Mammary microvascular endothelial cell (primary cell): Measurements from ENCODE around the gene FHL3. TPM values are rescaled to one million over a fixed set of nuclear protein-coding genes. Genes with fewer than 3 reads are reported as not detected.

ENCODE experiments used
- total RNA-seq: library from RNA; depleted of rRNA; stranded (reverse); fragments of >200 nt; gene quantifications from 2 replicates; pipeline ENCODE4 v1.2.3, GENCODE V29; 2015

FHL3 gene
- total RNA-seq: 12.7 and 20.7 TPM in 2 replicates

DNA sequence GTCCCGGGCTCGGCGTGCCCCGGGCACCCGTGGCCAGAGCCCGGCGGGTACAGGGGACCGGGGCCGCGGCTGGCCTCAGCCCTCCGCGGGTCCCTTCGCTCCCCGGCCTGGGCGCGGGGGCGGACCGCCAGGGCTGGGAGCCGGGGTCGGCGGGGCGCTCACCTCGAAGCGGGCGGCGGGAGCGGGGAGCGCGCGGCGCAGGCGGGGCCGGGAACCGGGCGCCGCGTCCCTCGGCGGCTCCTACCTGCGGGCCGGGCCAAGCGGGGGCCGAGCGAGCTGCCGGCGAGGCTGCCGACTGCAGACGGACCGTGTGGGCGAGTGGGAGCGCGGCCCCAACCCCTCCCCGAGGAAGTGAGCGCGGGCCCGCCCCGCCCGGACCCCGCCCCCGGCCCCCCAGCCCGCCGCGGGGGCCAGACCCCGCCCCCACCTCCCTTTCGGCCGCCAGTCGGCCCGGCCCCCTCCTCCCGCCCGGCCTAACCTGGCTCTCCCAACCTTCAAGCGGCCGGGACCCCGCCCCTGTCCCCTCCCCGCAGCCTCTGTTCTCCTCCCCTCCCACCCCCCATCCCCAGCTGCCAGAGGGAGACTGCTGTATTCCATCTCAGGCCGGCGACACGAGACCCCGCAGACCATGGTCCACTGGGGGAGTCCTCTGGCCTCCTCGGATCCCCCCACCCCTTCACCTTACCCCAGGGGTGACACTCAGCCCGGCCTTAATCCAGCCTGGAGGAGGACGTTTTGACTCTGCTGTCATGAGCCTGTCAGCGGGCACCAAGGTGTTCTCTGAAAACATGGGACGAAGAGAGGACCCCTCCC is at the start of gene FHL3:
Gene FHL3 (minus strand): TSS at position 320 of the 813 bp plus-strand sequence. CDS start 6,102 bp downstream, outside the sequence.

GRCh38 chr1:38046333-38046883 is 41.1 kb upstream of the FHL3 start, which contains the start of gene POU3F1:
Gene POU3F1, minus strand, starts transcription at chr1:38046793. Its CDS starts 50 bp downstream, at chr1:38046743.

GRCh38 chr1:38012363-38013226 is 7.3 kb upstream of the FHL3 start, which contains the start of gene UTP11:
Gene UTP11, plus strand, starts transcription at chr1:38012734. Its CDS starts 69 bp downstream, at chr1:38012803.

Other genes starting within 250 kb of the FHL3 start
- not detected in 2 replicates for gene EPHA10, start 240.4 kb downstream of the FHL3 start, total RNA-seq
- gene MANEAL, start 211.7 kb downstream of the FHL3 start, total RNA-seq: 0.40 and 0.59 TPM in 2 replicates
- gene C1orf122, start 197.7 kb downstream of the FHL3 start, total RNA-seq: 56.0 and 68.2 TPM in 2 replicates
- gene YRDC, start 197.3 kb downstream of the FHL3 start, total RNA-seq: 26.6 and 30.7 TPM in 2 replicates
- 2.1 and 2.4 TPM in 2 replicates for gene MTF1, start 145.9 kb downstream of the FHL3 start, total RNA-seq
- 11.6 and 12.2 TPM in 2 replicates for gene INPP5B, start 58.5 kb downstream of the FHL3 start, total RNA-seq
- gene SF3A3, start 15.5 kb downstream of the FHL3 start, total RNA-seq: 66.2 and 76.8 TPM in 2 replicates
- 59.7 and 75.2 TPM in 2 replicates for gene UTP11, start 7.2 kb upstream of the FHL3 start, total RNA-seq
- 1.3 TPM in 1 of 2 replicates, not detected in the other for gene POU3F1, start 41.3 kb upstream of the FHL3 start, total RNA-seq